ENCODE measurements around the gene SCN10A.

DNA sequence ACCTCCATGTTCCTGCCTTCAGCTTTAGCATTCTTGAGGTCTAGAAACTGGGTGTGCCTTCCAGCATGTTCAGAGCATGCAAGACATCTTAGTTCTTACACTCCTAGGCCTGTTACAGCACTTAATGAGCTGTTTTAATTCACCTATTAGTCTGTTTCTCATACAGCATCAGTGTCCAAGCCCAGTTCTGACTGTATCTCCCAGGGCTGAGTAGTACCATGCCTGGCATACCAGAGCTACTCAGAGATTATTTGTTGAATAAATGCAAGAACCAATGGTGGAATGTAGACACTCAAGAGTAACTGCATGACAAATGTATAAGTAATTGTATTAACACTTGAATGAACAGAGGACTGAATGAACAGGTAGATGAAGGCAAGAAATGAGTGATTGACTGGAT lies 104.7 kb downstream of the SCN10A start:
- TF ChIP-seq, protein P1, sequence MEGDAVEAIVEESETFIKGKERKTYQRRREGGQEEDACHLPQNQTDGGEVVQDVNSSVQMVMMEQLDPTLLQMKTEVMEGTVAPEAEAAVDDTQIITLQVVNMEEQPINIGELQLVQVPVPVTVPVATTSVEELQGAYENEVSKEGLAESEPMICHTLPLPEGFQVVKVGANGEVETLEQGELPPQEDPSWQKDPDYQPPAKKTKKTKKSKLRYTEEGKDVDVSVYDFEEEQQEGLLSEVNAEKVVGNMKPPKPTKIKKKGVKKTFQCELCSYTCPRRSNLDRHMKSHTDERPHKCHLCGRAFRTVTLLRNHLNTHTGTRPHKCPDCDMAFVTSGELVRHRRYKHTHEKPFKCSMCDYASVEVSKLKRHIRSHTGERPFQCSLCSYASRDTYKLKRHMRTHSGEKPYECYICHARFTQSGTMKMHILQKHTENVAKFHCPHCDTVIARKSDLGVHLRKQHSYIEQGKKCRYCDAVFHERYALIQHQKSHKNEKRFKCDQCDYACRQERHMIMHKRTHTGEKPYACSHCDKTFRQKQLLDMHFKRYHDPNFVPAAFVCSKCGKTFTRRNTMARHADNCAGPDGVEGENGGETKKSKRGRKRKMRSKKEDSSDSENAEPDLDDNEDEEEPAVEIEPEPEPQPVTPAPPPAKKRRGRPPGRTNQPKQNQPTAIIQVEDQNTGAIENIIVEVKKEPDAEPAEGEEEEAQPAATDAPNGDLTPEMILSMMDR (IDR thresholded peaks at IDR 0.05): no peak
- no peak for TF ChIP-seq POLR2A (IDR thresholded peaks at IDR 0.05)

All from esophagus squamous epithelium (tissue), 4 donors.